ENCODE measurements around the gene CXCL17.

DNA sequence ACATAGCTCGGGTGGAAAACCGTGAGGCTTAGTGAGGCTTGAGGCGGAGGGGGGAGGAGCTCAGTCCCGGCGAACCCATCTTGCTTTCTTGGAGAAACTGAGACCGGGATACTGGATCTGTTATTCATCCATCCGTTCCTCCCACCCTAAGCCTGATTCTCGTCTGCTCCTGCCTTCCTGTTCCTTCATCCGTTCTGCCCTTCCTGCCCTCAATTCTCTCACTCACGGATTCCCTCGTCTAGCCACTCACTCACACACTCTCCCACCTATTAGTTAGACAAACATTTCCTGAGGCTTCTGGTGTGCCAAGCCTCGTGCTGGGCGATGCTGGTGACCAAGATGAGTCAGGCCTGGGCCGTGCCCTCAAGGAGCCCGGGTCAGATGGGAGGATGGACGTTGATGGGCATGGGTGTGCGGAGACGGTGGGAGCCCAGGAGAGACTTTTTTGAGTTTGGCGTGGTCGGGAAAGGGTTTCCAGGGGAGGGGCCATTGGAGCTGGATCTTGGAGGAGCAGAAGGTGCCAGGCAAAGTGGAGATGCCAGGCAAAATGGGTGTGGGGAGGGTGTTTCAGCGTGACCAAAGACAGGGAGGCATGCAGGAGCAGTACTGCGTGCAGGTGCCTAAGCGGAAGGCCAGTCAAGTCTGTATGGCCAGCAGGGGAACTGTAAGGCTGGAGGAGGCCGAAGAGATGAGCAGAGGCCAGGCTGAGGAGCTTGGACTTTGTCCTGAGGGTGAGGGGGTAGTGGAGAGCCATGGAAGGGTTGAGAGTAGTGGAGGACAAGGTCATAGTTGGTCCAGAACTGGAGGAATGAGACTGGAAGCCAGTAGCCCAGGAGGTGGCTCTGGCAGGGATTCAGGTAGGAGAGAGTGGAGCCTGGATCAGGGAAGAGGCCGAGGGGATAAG lies 45.2 kb downstream of the CXCL17 start:
- TF ChIP-seq GATA2 (IDR thresholded peaks at IDR 0.05; ENCODE audit: low read depth, low read length), result no peak
- no peak for TF ChIP-seq GATA3 (IDR thresholded peaks at IDR 0.05; ENCODE audit: low read depth, low read length)

All from SH-SY5Y (cell line).